Stimulated activated naive B cell treated with anti-CD40 and anti-IgM and Interleukin-4, amounts not matched to agents 10 μg/mL and 1 μg/mL and 100 μg/mL, for 72 hours (primary cell): ENCODE results near the gene IL3RA.
"Not testable (repeated sequence)": the region's sequence is repeated elsewhere in the genome, so short reads cannot be mapped to it uniquely, and the experiment has no call there.

ENCODE experiments used
- ATAC-seq, 2 donors: fragments of 150-1000 bp; cut with Tn5 transposase; replicated peaks; 2 replicates each; pipeline ENCODE4 v1.10.0; 2021; ENCODE audit warnings: moderate library complexity in 1 of 2
- DNase-seq: peaks from one replicate; pipeline ENCODE4 v3.0.0; 2021
- H3K27ac Mint-ChIP-seq: one replicate; pipeline ENCODE4 v1.8.0; 2022; ENCODE audit warnings: mild to moderate bottlenecking, mixed read lengths
- H3K27me3 Mint-ChIP-seq, 2 donors: one replicate each; pipeline ENCODE4 v1.8.0; 2022; ENCODE audit warnings: mixed read lengths in 2 of 2
- H3K36me3 Mint-ChIP-seq, 2 donors: one replicate each; pipeline ENCODE4 v1.8.0; 2022; ENCODE audit warnings: mixed read lengths in 2 of 2, mild to moderate bottlenecking in 1 of 2
- H3K4me1 Mint-ChIP-seq, 2 donors: one replicate each; pipeline ENCODE4 v1.8.0; 2022; ENCODE audit warnings: mixed read lengths in 2 of 2, mild to moderate bottlenecking in 1 of 2
- H3K4me3 Mint-ChIP-seq, 2 donors: one replicate each; pipeline ENCODE4 v1.8.0; 2022; ENCODE audit warnings: mild to moderate bottlenecking in 2 of 2, mixed read lengths in 2 of 2, moderate library complexity in 1 of 2
- H3K9me3 Mint-ChIP-seq, 2 donors: one replicate each; pipeline ENCODE4 v1.8.0; 2022; ENCODE audit warnings: mixed read lengths in 2 of 2, mild to moderate bottlenecking in 1 of 2

The IL3RA gene

DNA sequence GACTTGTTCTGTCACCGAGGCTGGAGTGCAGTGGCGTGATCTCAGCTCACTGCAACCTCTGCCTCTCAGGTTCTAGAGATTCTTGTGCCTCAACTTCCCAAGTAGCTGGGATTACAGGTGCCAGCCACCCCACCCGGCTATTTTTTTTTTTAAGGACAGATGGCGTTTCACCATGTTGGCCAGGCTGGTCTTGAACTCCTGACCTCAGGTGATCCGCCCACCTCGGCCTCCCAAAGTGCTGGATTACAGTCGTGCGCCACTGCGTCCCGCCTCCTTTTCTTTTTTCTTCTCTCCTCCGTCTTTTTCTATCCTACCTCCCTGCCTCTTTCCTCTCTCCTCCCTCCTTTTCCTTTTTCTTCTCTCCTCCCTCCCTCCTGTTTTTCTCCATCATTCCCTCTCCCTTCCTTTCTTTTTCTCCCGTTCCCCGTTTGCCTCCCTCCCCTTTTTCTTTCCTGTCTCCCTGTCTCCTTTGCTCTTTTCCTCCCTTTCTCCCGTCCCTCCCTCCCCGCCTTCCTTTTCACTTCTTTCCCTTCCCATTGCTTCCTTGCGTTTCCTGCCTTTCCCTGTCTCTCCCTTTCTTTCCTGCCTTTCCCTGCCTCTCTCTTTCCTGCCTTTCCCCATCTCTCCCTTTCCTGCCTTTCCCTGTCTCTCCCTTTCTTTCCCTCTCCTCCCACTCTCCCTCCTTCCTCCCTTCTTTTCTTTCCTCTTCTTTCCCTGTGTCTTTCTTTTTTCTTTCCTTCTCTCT lies 57.5 kb downstream of the IL3RA start:
- H3K4me3 Mint-ChIP-seq, result peak overlapping the region; percentile 91 to 97
- no peak for DNase-seq
- peaks cover 32 to 56% of the 10 kb centered on the region in 2 donors for H3K4me1 Mint-ChIP-seq
- H3K9me3 Mint-ChIP-seq, result no peaks in the 10 kb centered on the region
- no peaks in the 10 kb centered on the region for H3K27me3 Mint-ChIP-seq
- H3K27ac Mint-ChIP-seq, result peak overlapping the region; percentile 99
- ATAC-seq, result no peak
- H3K36me3 Mint-ChIP-seq, result peaks cover 49 to 62% of the 10 kb centered on the region in 2 donors

GRCh38 chrX:1394731-1395501 lies 58.3 kb downstream of the IL3RA start:
- no peaks in the 10 kb centered on the region for H3K27me3 Mint-ChIP-seq
- H3K36me3 Mint-ChIP-seq, result peaks cover 43 to 55% of the 10 kb centered on the region in 2 donors
- peak overlapping the region; percentile 39 for H3K27ac Mint-ChIP-seq

DNA sequence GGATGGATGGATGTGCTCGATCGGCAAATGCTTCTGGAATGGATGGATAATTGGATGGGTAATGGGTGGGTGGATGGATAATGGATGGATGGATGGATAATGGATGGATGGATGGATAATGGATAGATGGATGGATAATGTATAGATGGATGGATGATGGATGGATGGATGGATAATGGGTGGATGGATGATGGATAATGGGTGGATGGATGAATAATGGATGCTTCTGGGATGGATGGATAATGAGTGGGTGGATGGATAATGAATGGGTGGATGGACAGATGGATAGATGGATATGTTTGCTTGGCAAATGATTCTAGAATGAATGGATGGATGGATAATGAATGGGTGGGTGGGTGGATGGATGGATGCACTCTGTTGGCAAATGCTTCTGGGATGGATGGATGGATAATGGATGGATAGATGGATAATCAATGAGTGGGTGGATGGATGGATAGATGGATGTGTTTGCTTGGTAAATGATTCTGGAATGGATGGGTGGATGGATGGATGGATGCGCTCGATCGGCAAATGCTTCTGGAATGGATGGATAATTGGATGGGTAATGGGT lies 59.1 kb downstream of the IL3RA start:
- Mint-ChIP-seq H3K4me1 (peaks cover 28 to 41% of the 10 kb centered on the region in 2 donors), H3K4me3 (peak overlapping the region; percentile 0 to 3), H3K9me3 (no peaks in the 10 kb centered on the region), H3K27me3 (no peaks in the 10 kb centered on the region), H3K27ac (no peak overlapping the region), H3K36me3 (peaks cover 39 to 55% of the 10 kb centered on the region in 2 donors)
- ATAC-seq (no peak), DNase-seq (no peak)

More at GRCh38 chrX:1394731-1395501, 58.3 kb downstream of the IL3RA start:
- Mint-ChIP-seq H3K4me3 (peak overlapping the region; percentile 91 to 97), H3K9me3 (no peaks in the 10 kb centered on the region), H3K4me1 (peaks cover 28 to 49% of the 10 kb centered on the region in 2 donors)
- ATAC-seq (no peak), DNase-seq (no peak)

GRCh38 chrX:1397001-1397400 lies 60.4 kb downstream of the IL3RA start:
- H3K27ac Mint-ChIP-seq, result peak overlapping the region; percentile 81
- peaks cover 28 to 36% of the 10 kb centered on the region in 2 donors for H3K4me1 Mint-ChIP-seq
- H3K9me3 Mint-ChIP-seq, result no peaks in the 10 kb centered on the region
- DNase-seq (no peak), ATAC-seq (no peak)
- no peaks in the 10 kb centered on the region for H3K27me3 Mint-ChIP-seq
- H3K36me3 Mint-ChIP-seq, result peaks cover 32 to 49% of the 10 kb centered on the region in 2 donors
- H3K4me3 Mint-ChIP-seq, result no peak overlapping the region

- no peak overlapping the region for H3K27ac Mint-ChIP-seq
- DNase-seq (no peak), ATAC-seq (no peak)
- peaks cover 32 to 49% of the 10 kb centered on the region in 2 donors for H3K36me3 Mint-ChIP-seq
- peak overlapping the region in 1 of 2 donors; percentile 42 for H3K4me3 Mint-ChIP-seq
- no peaks in the 10 kb centered on the region for H3K9me3 Mint-ChIP-seq
- H3K4me1 Mint-ChIP-seq, result peaks cover 28 to 36% of the 10 kb centered on the region in 2 donors
- no peaks in the 10 kb centered on the region for H3K27me3 Mint-ChIP-seq
These were observed 61.1 kb downstream of the IL3RA start for GRCh38 chrX:1397441-1398270.

DNA sequence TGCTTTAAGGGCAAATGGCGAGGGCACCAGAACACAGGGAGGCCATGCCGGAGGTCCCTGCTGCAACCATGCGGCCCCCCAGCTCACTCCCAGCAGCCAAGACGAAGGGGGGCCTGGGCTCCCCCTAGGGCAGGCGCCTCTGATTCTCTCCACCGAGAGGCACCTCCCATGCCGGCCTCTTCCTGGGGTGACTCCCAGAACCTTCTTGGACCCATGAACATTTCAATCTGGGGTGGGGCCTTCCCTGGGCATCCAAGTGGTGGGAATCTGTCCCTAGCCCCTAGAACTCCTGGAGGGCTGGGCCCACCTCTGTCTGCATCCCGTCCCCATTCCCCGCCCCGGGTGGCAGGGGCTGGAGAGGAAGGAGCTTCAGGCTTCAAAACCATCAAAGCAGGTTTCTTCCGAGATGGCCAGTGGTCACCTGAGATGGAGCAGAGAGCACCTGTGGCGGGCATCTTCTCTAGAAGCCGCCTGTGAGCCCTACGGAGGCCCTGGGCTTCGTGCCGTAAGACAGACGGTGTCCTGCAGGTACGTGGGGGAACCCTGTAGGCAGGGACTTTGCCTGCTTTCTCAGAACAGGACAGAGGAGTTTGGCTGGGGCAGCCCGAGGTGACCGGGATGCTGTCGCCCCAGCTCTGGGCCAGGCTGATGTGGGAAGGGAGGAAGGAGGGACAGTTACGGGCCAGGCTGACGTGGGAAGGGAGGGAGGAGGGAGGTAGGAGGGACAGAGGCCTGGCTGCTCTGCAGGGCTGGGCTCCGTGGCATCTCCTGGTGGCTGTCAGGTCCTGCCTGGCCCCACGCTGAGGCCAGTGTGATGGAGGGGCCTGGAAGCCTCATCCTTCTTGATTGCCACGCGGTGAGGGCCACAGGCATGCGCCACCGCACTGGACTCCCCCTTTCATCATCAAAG lies 62.1 kb downstream of the IL3RA start:
- no peak for ATAC-seq
- H3K4me1 Mint-ChIP-seq, result peaks cover 24 to 26% of the 10 kb centered on the region in 2 donors
- peaks cover 30 to 40% of the 10 kb centered on the region in 2 donors for H3K36me3 Mint-ChIP-seq
- H3K27ac Mint-ChIP-seq, result no peak overlapping the region
- no peak overlapping the region for H3K4me3 Mint-ChIP-seq
- DNase-seq, result no peak
- H3K9me3 Mint-ChIP-seq, result no peaks in the 10 kb centered on the region
- H3K27me3 Mint-ChIP-seq, result no peaks in the 10 kb centered on the region

GRCh38 chrX:1400049-1400448 lies 63.5 kb downstream of the IL3RA start:
- no peak for DNase-seq
- Mint-ChIP-seq H3K27me3 (no peaks in the 10 kb centered on the region), H3K27ac (no peak overlapping the region), H3K4me3 (no peak overlapping the region), H3K36me3 (peaks cover 24 to 28% of the 10 kb centered on the region in 2 donors), H3K4me1 (peaks cover 14 to 15% of the 10 kb centered on the region in 2 donors), H3K9me3 (no peaks in the 10 kb centered on the region)
- no peak for ATAC-seq

DNA sequence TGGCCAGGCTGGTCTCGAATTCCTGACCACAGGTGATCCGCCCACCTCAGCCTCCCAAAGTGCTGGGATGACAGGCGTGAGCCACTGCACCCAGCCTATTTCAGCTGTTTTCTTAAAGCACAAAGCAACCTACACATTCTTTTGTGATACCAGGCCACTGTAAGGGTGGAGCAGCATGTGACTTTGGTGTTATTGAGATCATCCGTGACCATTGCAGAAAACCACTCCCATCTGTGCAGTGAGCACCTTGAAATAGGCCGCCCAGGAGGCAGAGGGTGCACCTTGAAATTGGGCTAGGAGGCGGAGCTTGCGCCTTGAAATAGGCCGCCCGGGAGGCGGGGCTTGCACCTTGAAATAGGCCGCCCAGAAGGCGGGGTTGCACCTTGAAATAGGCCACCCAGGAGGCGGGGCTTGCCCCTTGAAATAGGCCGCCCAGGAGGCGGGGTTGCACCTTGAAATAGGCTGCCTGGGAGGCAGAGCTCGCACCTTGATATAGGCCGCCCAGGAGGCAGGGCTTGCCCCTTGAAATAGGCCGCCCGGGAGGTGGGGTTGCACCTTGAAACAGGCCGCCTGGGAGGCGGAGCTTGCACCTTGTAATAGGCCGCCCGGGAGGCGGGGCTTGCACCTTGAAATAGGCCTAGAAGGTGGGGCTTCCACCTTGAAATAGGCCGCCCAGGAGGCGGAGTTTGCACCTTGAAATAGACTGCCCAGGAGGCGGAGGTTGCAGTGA lies 64.3 kb downstream of the IL3RA start:
- no peaks in the 10 kb centered on the region for H3K9me3 Mint-ChIP-seq
- H3K36me3 Mint-ChIP-seq, result peaks cover 17 to 20% of the 10 kb centered on the region in 2 donors
- no peak overlapping the region for H3K4me3 Mint-ChIP-seq
- H3K27me3 Mint-ChIP-seq, result no peaks in the 10 kb centered on the region
- H3K27ac Mint-ChIP-seq, result no peak overlapping the region
- H3K4me1 Mint-ChIP-seq, result peaks cover 6 to 7% of the 10 kb centered on the region in 2 donors
- no peak for DNase-seq
- ATAC-seq, result peak in 1 of 2 donors; percentile 16

GRCh38 chrX:1401611-1402430 lies 65.2 kb downstream of the IL3RA start:
- Mint-ChIP-seq H3K27ac (no peak overlapping the region), H3K4me1 (peaks cover 0 to 2% of the 10 kb centered on the region in 2 donors), H3K4me3 (no peak overlapping the region), H3K27me3 (no peaks in the 10 kb centered on the region), H3K36me3 (peaks cover 11 to 12% of the 10 kb centered on the region in 2 donors), H3K9me3 (no peaks in the 10 kb centered on the region)
- peak in 1 of 2 donors; percentile 14 for ATAC-seq
- DNase-seq, result no peak

GRCh38 chrX:1403228-1403627 lies 66.6 kb downstream of the IL3RA start:
- Mint-ChIP-seq H3K27me3 (no peaks in the 10 kb centered on the region), H3K36me3 (peaks cover 8 to 10% of the 10 kb centered on the region in 2 donors), H3K4me1 (peaks cover 0 to 2% of the 10 kb centered on the region in 2 donors), H3K4me3 (no peak overlapping the region), H3K27ac (no peak overlapping the region), H3K9me3 (no peaks in the 10 kb centered on the region)
- no peak for ATAC-seq
- no peak for DNase-seq

DNA sequence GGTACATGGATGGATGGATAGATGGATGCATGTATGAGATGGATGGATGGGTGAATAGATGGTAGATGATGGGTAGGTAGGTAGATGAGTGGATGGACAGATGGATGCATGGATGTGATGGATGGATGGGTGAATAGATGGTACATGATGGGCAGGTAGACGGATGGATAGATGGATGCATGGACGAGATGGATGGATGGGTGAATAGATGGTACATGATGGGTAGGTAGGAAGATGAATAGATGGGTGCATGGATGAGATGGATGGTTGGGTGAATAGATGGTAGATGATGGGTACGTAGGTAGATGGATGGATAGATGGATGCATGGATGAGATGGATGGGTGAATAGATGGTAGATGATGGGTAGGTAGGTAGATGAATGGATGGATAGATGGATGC lies 67.3 kb downstream of the IL3RA start:
- H3K27ac Mint-ChIP-seq, ATAC-seq, H3K36me3 Mint-ChIP-seq, DNase-seq, H3K9me3 Mint-ChIP-seq, H3K27me3 Mint-ChIP-seq, H3K4me3 Mint-ChIP-seq, H3K4me1 Mint-ChIP-seq: not testable (repeated sequence)

GRCh38 chrX:1405769-1406168 lies 69.2 kb downstream of the IL3RA start:
- not testable (repeated sequence) for H3K4me1 Mint-ChIP-seq, H3K27me3 Mint-ChIP-seq, DNase-seq, H3K4me3 Mint-ChIP-seq, ATAC-seq, H3K36me3 Mint-ChIP-seq, H3K27ac Mint-ChIP-seq, H3K9me3 Mint-ChIP-seq
